ENCODE data around the gene TRABD2B. TPM values are rescaled to one million over a fixed set of nuclear protein-coding genes. Genes with fewer than 3 reads are reported as not detected.

TRABD2B gene
- total and polyA plus RNA-seq, 2 of the 13 experiments (the other 11 are each of a cell fraction or from before 2014, with no cell fraction given): 0.04 TPM; not detected in 1

GRCh38 chr1:48038270-48038767, 41.1 kb upstream of the TRABD2B start:
- FAIRE-seq: no peak
- 0% methylated on average over 2 of the region's 2 CpGs for WGBS (ENCODE audit: low lambda C conversion rate)
- in situ Hi-C loops (cut with HindIII; ENCODE audit: extremely low pct_ligation_motif_present, low pct_unique_long_range_greater_than_20kb): no loop called here

GRCh38 chr1:48036710-48037355, 39.6 kb upstream of the TRABD2B start:
- no peaks in the 10 kb centered on the region for H4K20me1 ChIP-seq (ENCODE audit: insufficient read depth, low read length)
- H2AFZ ChIP-seq (ENCODE audit: low read length): no peak overlapping the region
- H3K79me2 ChIP-seq (ENCODE audit: insufficient read depth, low read length): no peaks in the 10 kb centered on the region
- H3K4me3 ChIP-seq (replicated peaks in 1 of 3; ENCODE audit: insufficient read depth in 1 of 3, low read depth in 2 of 3, low read length in 3 of 3): no peak overlapping the region
- intact Hi-C loops (cut with micrococcal nuclease; ENCODE audit: unreplicated experiment) (no loop called here), in situ Hi-C loops (cut with HindIII; ENCODE audit: extremely low pct_ligation_motif_present, low pct_unique_long_range_greater_than_20kb) (no loop called here)
- no peaks in the 10 kb centered on the region; a peak in 2 of 5 replicates for H3K27me3 ChIP-seq (ENCODE audit: control insufficient read depth in 1 of 2, insufficient read depth in 2 of 2, low read length in 2 of 2)
- CTCF ChIA-PET (ENCODE audit: low intra/inter-chr PET ratio, low total read pairs): no interaction called here
- DNase-seq (ENCODE audit: low spot score) (no peak), FAIRE-seq (no peak), ATAC-seq (no peak)
- 47% methylated on average over 3 of the region's 3 CpGs for WGBS (ENCODE audit: low lambda C conversion rate)
- H3K4me2 ChIP-seq (ENCODE audit: low read depth, low read length): no peak overlapping the region
- no TSS peak for BruUV-seq (replicated peaks)
- H3K36me3 ChIP-seq (replicated peaks in 1 of 2; ENCODE audit: control insufficient read depth in 1 of 2, insufficient read depth in 2 of 2, low read length in 2 of 2): no peaks in the 10 kb centered on the region
- no peaks in the 10 kb centered on the region for H3K4me1 ChIP-seq (ENCODE audit: insufficient read depth, low read length)
- no peaks in the 10 kb centered on the region for H3K9me3 ChIP-seq (ENCODE audit: low read length)
- no peak overlapping the region for H3K9ac ChIP-seq (ENCODE audit: insufficient read depth, low read depth, low read length)
- no peak overlapping the region for H3K27ac ChIP-seq (ENCODE audit: extremely low read length, insufficient read depth, low read length)
- POLR2A ChIA-PET: no interaction called here
- TF ChIP-seq RXRA (CRISPR knock-in tag; IDR thresholded peaks at IDR 0.05) (no peak), ZNF691 (CRISPR knock-in tag; IDR thresholded peaks at IDR 0.05; ENCODE audit: borderline replicate concordance, low read depth) (no peak), BCL6 (CRISPR knock-in tag; IDR thresholded peaks at IDR 0.05) (no peak), CHD2 (IDR thresholded peaks at IDR 0.05; ENCODE audit: low read depth, low read length) (no peak), ATM (IDR thresholded peaks at IDR 0.05; ENCODE audit: borderline replicate concordance) (no peak), ZNF407 (CRISPR knock-in tag; IDR thresholded peaks at IDR 0.05; ENCODE audit: not compliant biosample characterization) (no peak)

More at GRCh38 chr1:48038270-48038767, 41.1 kb upstream of the TRABD2B start:
- ATAC-seq: no peak
- ChIA-PET POLR2A (no interaction called here), CTCF (ENCODE audit: low intra/inter-chr PET ratio, low total read pairs) (no interaction called here)
- Histone ChIP-seq H3K27ac (ENCODE audit: extremely low read length, insufficient read depth, low read length) (no peak overlapping the region), H3K9ac (ENCODE audit: insufficient read depth, low read depth, low read length) (no peak overlapping the region), H3K9me3 (ENCODE audit: low read length) (no peaks in the 10 kb centered on the region), H4K20me1 (ENCODE audit: insufficient read depth, low read length) (no peaks in the 10 kb centered on the region), H2AFZ (ENCODE audit: low read length) (no peak overlapping the region), H3K27me3 (ENCODE audit: control insufficient read depth in 1 of 2, insufficient read depth in 2 of 2, low read length in 2 of 2) (peaks cover 0 to 3% of the 10 kb centered on the region in 2 experiments; a peak in 2 of 5 replicates), H3K36me3 (replicated peaks in 1 of 2; ENCODE audit: control insufficient read depth in 1 of 2, insufficient read depth in 2 of 2, low read length in 2 of 2) (no peaks in the 10 kb centered on the region), H3K4me2 (ENCODE audit: low read depth, low read length) (no peak overlapping the region), H3K4me3 (replicated peaks in 1 of 3; ENCODE audit: insufficient read depth in 1 of 3, low read depth in 2 of 3, low read length in 3 of 3) (no peak overlapping the region), H3K79me2 (ENCODE audit: insufficient read depth, low read length) (no peaks in the 10 kb centered on the region), H3K4me1 (ENCODE audit: insufficient read depth, low read length) (no peaks in the 10 kb centered on the region)
- intact Hi-C loops (cut with micrococcal nuclease; ENCODE audit: unreplicated experiment): no loop called here
- no peak for DNase-seq (ENCODE audit: low spot score)
- BruUV-seq (replicated peaks): no TSS peak
- TF ChIP-seq CREB1 (IDR thresholded peaks at IDR 0.05) (no peak), CREB1 (CRISPR knock-in tag; IDR thresholded peaks at IDR 0.05) (no peak), ZFY (CRISPR knock-in tag; IDR thresholded peaks at IDR 0.05) (no peak), HNRNPUL1 (IDR thresholded peaks at IDR 0.05; ENCODE audit: low read depth, low read length) (no peak), MATR3 (CRISPR knock-in tag; IDR thresholded peaks at IDR 0.05) (no peak), ZNF431 (CRISPR knock-in tag; IDR thresholded peaks at IDR 0.05; ENCODE audit: borderline replicate concordance, low read depth) (no peak), ZNF619 (CRISPR knock-in tag; IDR thresholded peaks at IDR 0.05) (no peak), KAT7 (CRISPR knock-in tag; IDR thresholded peaks at IDR 0.05; ENCODE audit: borderline replicate concordance) (no peak), ZKSCAN1 (IDR thresholded peaks at IDR 0.05; ENCODE audit: low read length) (no peak), REL (CRISPR knock-in tag; conservative IDR thresholded peaks at IDR 0.05) (no peak)
